Endometrial microvascular endothelial cells (primary cell): ENCODE measurements around the gene UBE2L6. TPM values are rescaled to one million over a fixed set of nuclear protein-coding genes. Genes with fewer than 3 reads are reported as not detected.

ENCODE experiments used
- in situ Hi-C: cut with HindIII; loops from 2 replicates; pipeline ENCODE4 v1.10.0; 2017; ENCODE audit warnings: low sequenced_read_pairs, low pct_unique_long_range_greater_than_20kb; ENCODE audit errors: inconsistent ontology term
- total RNA-seq: library from RNA; depleted of rRNA; stranded (reverse); fragments of >200 nt; gene quantifications from one replicate; pipeline ENCODE4 v1.2.3, GENCODE V29; 2015; ENCODE audit errors: inconsistent ontology term

Gene UBE2L6
- total RNA-seq, 1 donor from 2014 or later: 58.0 TPM

DNA sequence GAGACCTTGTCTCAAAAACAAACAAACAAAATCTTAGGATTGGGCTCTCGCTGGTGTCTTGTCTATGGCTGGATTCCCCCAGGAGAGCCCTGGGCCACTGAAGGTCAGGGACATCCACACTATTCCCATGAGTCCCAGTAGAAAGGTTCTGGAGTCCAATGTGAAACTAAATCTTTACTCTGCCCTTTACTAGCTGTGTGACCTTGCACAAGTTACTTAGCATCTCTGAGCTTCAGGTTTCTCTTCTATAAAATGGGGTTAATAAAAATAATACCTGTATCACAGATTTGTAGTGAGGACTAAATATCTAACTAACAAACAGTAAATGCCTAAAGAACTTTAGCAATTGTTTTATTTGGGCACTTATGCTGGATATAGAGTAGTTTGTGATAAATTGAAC lies 61.0 kb downstream of the UBE2L6 start:
- in situ Hi-C loops: no loop called here

DNA sequence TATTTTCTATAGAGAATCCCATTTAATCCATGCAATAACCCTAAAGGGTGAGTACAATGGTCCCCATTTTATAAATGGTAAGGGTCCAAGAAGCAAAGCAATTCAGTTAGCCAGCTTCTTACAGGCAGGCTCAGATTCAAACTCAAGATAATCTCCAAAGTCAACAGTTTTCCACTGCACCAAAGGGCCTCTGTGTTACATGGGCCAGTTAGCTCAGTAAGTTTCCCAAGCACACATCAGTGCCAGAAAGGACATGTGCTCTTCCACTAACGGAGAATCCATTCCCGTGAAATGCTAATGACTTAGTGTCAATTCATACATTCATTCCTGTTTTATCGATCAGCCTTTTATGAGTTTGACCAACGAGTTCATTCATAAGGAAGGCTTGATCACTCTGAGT lies 63.0 kb downstream of the UBE2L6 start:
- in situ Hi-C loops: no loop called here

DNA sequence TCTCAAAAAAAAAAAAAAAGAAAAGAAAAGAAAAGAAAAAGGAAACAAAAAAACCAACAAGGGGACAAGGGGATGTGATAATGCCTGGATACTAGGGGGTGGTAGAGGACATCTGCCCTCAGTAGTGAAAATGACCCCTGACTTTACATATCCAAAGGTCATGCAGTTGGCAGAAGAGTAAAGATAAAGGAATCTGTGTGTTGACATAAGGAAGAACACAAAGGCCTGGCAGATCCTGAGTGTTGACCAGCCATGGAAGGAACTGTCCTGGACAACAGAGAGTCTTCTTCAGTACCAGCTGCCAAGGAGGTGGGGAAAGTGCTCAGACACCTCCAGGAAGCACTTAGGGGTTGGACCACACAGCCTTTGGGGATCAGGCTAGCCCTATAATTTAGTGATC lies 64.6 kb downstream of the UBE2L6 start:
- in situ Hi-C loops: no loop called here

DNA sequence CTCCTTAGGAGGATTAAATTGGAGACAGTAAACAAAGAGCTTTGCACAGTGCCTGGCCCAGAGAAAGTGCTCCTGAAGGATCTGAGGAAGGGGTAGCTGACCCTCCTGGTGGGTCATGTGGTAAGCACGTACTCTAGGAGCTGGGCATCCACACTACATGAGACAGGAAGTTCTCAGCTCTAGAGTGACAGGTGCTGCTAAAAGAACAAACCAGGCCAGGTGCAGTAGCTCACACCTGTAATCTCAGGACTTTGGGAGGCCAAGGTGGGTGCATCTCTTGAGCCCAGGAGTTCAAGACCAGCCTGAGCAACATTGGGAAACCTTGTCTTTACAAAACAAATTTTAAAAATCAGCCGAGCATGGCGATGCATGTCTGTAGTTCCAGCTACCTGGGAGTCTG lies 65.1 kb downstream of the UBE2L6 start:
- in situ Hi-C loops: no loop called here

- in situ Hi-C loops: no loop called here
Observed at GRCh38 chr11:57501953-57502352, 65.5 kb downstream of the UBE2L6 start.

Other genes starting within 250 kb of the UBE2L6 start
- 57.4 TPM for gene TNKS1BP1, start 242.7 kb downstream of the UBE2L6 start, total RNA-seq
- 124 TPM for gene SSRP1, start 231.8 kb downstream of the UBE2L6 start, total RNA-seq
- not detected for gene P2RX3, start 229.3 kb downstream of the UBE2L6 start, total RNA-seq
- not detected for gene PRG3, start 186.5 kb downstream of the UBE2L6 start, total RNA-seq
- not detected for gene PRG2, start 177.0 kb downstream of the UBE2L6 start, total RNA-seq
- 122 TPM for gene SLC43A3, start 140.6 kb downstream of the UBE2L6 start, total RNA-seq
- not detected for gene RTN4RL2, start 107.1 kb downstream of the UBE2L6 start, total RNA-seq
- gene SLC43A1, start 52.0 kb downstream of the UBE2L6 start, total RNA-seq: 5.5 TPM
- gene TIMM10, start 36.9 kb downstream of the UBE2L6 start, total RNA-seq: 75.8 TPM
- gene SMTNL1, start 30.1 kb downstream of the UBE2L6 start, total RNA-seq: not detected
- gene SERPING1, start 30.0 kb upstream of the UBE2L6 start, total RNA-seq: 14.9 TPM
- gene YPEL4, start 82.2 kb upstream of the UBE2L6 start, total RNA-seq: not detected
- 20.6 TPM for gene CLP1, start 90.1 kb upstream of the UBE2L6 start, total RNA-seq
- 60.3 TPM for gene ZDHHC5, start 100.4 kb upstream of the UBE2L6 start, total RNA-seq
- 17.7 TPM for gene MED19, start 144.5 kb upstream of the UBE2L6 start, total RNA-seq
- 89.9 TPM for gene TMX2, start 144.9 kb upstream of the UBE2L6 start, total RNA-seq
- 129 TPM for gene SELENOH, start 173.8 kb upstream of the UBE2L6 start, total RNA-seq
- gene BTBD18, start 184.1 kb upstream of the UBE2L6 start, total RNA-seq: not detected
- 158 TPM for gene CTNND1, start 194.1 kb upstream of the UBE2L6 start, total RNA-seq